Stimulated activated naive CD8-positive, alpha-beta T cell treated with anti-CD3 and anti-CD28 coated beads, Interleukin-15, Interleukin-2, amounts not matched to agents 100 ng/mL and 50 ng/mL, for 24 hours (primary cell): Measurements from ENCODE around the gene SMAD6.
"Not testable (repeated sequence)": the region's sequence is repeated elsewhere in the genome, so short reads cannot be mapped to it uniquely, and the experiment has no call there.

Experiments used
- H3K27ac Mint-ChIP-seq: one replicate; pipeline ENCODE4 v1.8.0; 2021; ENCODE audit warnings: mild to moderate bottlenecking, mixed read lengths
- H3K27me3 Mint-ChIP-seq: one replicate; pipeline ENCODE4 v1.8.0; 2021; ENCODE audit warnings: mixed read lengths
- H3K36me3 Mint-ChIP-seq: one replicate; pipeline ENCODE4 v1.8.0; 2021; ENCODE audit warnings: low read depth, mixed read lengths
- H3K4me1 Mint-ChIP-seq: one replicate; pipeline ENCODE4 v1.8.0; 2021; ENCODE audit warnings: low read depth, mixed read lengths
- H3K4me3 Mint-ChIP-seq: one replicate; pipeline ENCODE4 v1.8.0; 2021; ENCODE audit warnings: mild to moderate bottlenecking, mixed read lengths
- H3K9me3 Mint-ChIP-seq: one replicate; pipeline ENCODE4 v1.8.0; 2021; ENCODE audit warnings: mixed read lengths

Gene SMAD6

GRCh38 chr15:66824424-66824823, 122.4 kb downstream of the SMAD6 start:
- Mint-ChIP-seq H3K27me3 (no peaks in the 10 kb centered on the region), H3K4me1 (no peaks in the 10 kb centered on the region), H3K4me3 (no peak overlapping the region), H3K36me3 (no peaks in the 10 kb centered on the region), H3K27ac (no peak overlapping the region), H3K9me3 (no peaks in the 10 kb centered on the region)

GRCh38 chr15:66825139-66825538, 123.1 kb downstream of the SMAD6 start:
- Mint-ChIP-seq H3K4me3 (no peak overlapping the region), H3K27me3 (no peaks in the 10 kb centered on the region), H3K36me3 (no peaks in the 10 kb centered on the region), H3K27ac (no peak overlapping the region), H3K9me3 (no peaks in the 10 kb centered on the region), H3K4me1 (no peaks in the 10 kb centered on the region)

DNA sequence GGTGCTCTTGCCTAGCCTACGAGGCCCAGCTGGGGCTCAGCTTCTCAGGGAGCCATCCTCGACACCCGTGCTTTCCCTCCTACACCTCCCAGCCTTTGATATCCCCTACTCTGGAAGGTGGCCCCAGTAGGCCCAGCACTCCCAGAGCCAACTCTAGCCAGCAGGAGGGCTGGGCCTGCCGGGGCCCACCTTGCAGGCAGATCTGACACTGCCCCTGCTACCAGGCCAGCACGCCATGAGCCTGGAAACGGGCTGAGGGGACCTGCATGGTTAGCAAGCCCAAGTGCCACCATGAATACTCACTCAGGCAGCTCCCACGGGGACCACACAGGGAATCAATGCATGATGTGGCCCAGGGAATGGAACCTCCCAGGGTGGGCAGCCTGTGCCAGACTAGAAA, 123.7 kb downstream of the SMAD6 start:
- Mint-ChIP-seq H3K27ac (no peak overlapping the region), H3K4me3 (no peak overlapping the region), H3K4me1 (no peaks in the 10 kb centered on the region), H3K9me3 (no peaks in the 10 kb centered on the region), H3K36me3 (no peaks in the 10 kb centered on the region), H3K27me3 (no peaks in the 10 kb centered on the region)

DNA sequence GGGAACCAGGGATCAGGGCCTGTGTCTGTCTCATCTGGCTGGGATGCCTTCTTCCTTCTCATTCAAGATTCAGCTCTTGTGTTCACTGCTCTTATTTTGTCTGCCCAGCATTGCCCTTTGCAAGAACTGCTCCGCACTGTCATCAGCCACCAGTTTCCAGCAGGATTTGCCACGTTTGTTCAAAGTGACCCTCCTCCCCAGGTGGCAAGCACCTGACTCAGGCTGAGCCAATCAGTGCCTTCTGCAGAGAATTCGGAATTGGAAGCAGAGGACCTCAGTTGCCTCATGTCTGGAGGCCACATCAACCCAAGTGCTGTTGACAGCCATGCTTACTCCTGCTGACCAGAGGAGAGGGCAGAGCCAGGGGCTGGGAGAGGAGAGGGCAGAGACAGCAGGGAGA, 124.5 kb downstream of the SMAD6 start:
- Mint-ChIP-seq H3K4me1 (no peaks in the 10 kb centered on the region), H3K36me3 (no peaks in the 10 kb centered on the region), H3K9me3 (no peaks in the 10 kb centered on the region), H3K27ac (no peak overlapping the region), H3K4me3 (no peak overlapping the region), H3K27me3 (no peaks in the 10 kb centered on the region)

GRCh38 chr15:66827039-66827697, 125.1 kb downstream of the SMAD6 start:
- H3K4me1 Mint-ChIP-seq, result no peaks in the 10 kb centered on the region
- no peak overlapping the region for H3K27ac Mint-ChIP-seq
- no peaks in the 10 kb centered on the region for H3K27me3 Mint-ChIP-seq
- H3K4me3 Mint-ChIP-seq, result no peak overlapping the region
- no peaks in the 10 kb centered on the region for H3K36me3 Mint-ChIP-seq
- H3K9me3 Mint-ChIP-seq, result no peaks in the 10 kb centered on the region

DNA sequence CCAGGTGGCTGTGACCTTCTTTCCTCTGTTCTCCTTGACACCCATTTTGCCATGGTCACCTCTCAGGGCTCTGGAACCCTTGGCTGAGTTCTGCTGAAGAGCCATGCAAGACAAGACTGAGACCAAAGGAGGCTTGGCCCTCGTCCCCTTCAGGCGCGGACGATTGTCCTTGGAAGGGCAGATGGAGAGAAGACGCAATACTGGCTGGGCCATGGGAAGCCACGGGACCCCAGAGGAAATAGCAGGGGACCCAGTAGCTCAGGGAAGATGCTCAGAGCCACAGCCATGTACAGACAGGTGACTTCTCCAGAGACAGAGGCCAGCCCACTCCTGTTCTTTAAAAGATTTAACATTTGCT, 125.6 kb downstream of the SMAD6 start:
- no peaks in the 10 kb centered on the region for H3K9me3 Mint-ChIP-seq
- H3K27me3 Mint-ChIP-seq, result no peaks in the 10 kb centered on the region
- H3K36me3 Mint-ChIP-seq, result no peaks in the 10 kb centered on the region
- no peak overlapping the region for H3K27ac Mint-ChIP-seq
- H3K4me3 Mint-ChIP-seq, result no peak overlapping the region
- peaks cover 3% of the 10 kb centered on the region for H3K4me1 Mint-ChIP-seq

- H3K36me3 Mint-ChIP-seq, H3K27me3 Mint-ChIP-seq, H3K27ac Mint-ChIP-seq, H3K9me3 Mint-ChIP-seq, H3K4me3 Mint-ChIP-seq: not testable (repeated sequence)
- peaks cover 14% of the 10 kb centered on the region for H3K4me1 Mint-ChIP-seq
Observed at GRCh38 chr15:66828817-66829541, 126.9 kb downstream of the SMAD6 start.

DNA sequence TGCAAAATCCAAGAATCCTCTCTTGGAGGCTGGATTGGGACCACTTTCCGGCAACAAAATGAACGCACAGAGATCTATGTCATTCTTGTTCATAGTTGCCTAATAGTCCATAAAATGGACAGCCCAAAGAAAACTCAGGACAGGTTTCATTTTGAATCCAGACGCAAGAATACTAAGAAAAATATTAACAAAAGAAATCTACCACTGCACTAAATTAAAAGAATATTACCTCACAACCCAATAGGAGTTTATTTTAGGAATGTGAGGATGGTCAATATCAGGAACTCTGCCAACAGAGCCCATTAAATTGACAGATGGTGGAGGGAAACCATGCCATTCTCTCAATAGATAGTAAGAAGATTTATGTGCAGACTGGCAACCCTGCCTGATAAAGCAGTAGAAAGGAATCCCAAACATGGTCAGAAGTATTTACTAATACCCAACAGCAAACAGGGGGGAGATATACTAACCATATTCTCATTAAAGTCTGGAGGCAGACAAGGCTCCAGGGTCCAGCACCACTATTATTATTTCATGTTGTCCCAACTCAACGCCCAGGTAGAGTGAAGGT, 127.6 kb downstream of the SMAD6 start:
- Mint-ChIP-seq H3K36me3 (no peaks in the 10 kb centered on the region), H3K27ac (no peak overlapping the region), H3K4me1 (peaks cover 14% of the 10 kb centered on the region), H3K27me3 (no peaks in the 10 kb centered on the region), H3K9me3 (no peaks in the 10 kb centered on the region), H3K4me3 (no peak overlapping the region)

GRCh38 chr15:66830358-66830757, 128.3 kb downstream of the SMAD6 start:
- H3K27ac Mint-ChIP-seq, result no peak overlapping the region
- H3K4me1 Mint-ChIP-seq, result peaks cover 14% of the 10 kb centered on the region
- H3K27me3 Mint-ChIP-seq, result no peaks in the 10 kb centered on the region
- H3K36me3 Mint-ChIP-seq, result no peaks in the 10 kb centered on the region
- no peaks in the 10 kb centered on the region for H3K9me3 Mint-ChIP-seq
- no peak overlapping the region for H3K4me3 Mint-ChIP-seq

DNA sequence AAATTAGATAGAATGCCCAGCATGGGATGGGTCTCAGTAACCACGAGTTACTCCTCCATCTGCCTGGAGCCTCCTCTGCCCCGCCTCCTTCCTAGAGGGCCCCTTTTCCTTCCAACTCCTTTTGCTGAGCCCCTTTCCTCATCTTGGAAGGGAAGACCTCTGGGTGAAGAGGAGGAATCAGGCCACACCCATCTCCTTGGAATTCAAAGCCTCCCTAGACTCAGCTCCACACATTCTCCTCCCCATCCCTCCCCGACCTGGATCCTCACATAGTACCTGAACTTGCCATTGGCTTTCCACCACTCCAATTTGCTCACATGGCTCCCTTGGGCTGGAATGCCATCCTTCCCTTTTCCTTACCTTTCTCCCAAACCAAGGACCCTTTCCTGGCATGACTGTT, 128.8 kb downstream of the SMAD6 start:
- Mint-ChIP-seq H3K9me3 (no peaks in the 10 kb centered on the region), H3K4me1 (peaks cover 14% of the 10 kb centered on the region), H3K27me3 (no peaks in the 10 kb centered on the region), H3K27ac (no peak overlapping the region), H3K4me3 (no peak overlapping the region), H3K36me3 (no peaks in the 10 kb centered on the region)

DNA sequence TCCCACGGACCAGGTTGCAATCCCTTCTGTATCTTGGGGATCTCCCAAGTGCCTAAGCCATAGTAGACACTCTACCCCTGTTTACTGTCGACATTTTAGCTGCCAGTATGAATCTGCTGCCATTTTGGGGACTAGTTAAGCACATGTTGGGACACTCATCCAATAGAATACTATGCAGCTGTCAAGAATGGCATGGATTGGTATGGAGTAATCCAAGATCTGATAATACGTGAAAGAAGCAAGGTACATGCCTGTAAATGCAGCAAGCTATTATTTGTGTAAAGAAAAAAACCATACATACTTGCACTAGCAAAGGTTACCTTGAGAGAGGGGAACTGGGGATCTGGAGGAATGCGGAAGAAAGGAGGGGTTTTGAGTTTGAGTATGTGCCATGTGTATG, 129.3 kb downstream of the SMAD6 start:
- H3K9me3 Mint-ChIP-seq, result no peaks in the 10 kb centered on the region
- H3K27ac Mint-ChIP-seq, result no peak overlapping the region
- H3K4me1 Mint-ChIP-seq, result peaks cover 14% of the 10 kb centered on the region
- no peaks in the 10 kb centered on the region for H3K36me3 Mint-ChIP-seq
- H3K4me3 Mint-ChIP-seq, result no peak overlapping the region
- H3K27me3 Mint-ChIP-seq, result no peaks in the 10 kb centered on the region

GRCh38 chr15:66831801-66832390, 129.9 kb downstream of the SMAD6 start:
- Mint-ChIP-seq H3K4me1 (peaks cover 14% of the 10 kb centered on the region), H3K4me3 (no peak overlapping the region), H3K36me3 (no peaks in the 10 kb centered on the region), H3K9me3 (no peaks in the 10 kb centered on the region), H3K27ac (peak overlapping the region; percentile 45), H3K27me3 (no peaks in the 10 kb centered on the region)
